ENCODE measurements around the gene RFX1. TPM values are rescaled to one million over a fixed set of nuclear protein-coding genes. Genes with fewer than 3 reads are reported as not detected.

Gene RFX1
- total RNA-seq, 2 experiments from 2014 or later: 9.9 to 11.4 TPM

- Mint-ChIP-seq H3K27me3 (no peaks in the 10 kb centered on the region), H3K4me3 (no peak overlapping the region), H3K4me1 (peaks cover 15% of the 10 kb centered on the region), H3K36me3 (peaks cover 25% of the 10 kb centered on the region), H3K9me3 (peaks cover 7% of the 10 kb centered on the region), H3K27ac (peak overlapping the region; percentile 54)
- DNase-seq: no peak
Observed at GRCh38 chr19:13993590-13994300, 12.4 kb downstream of the RFX1 start.

- DNase-seq: no peak
- H3K9me3 Mint-ChIP-seq: no peaks in the 10 kb centered on the region
- H3K36me3 Mint-ChIP-seq: peaks cover 17% of the 10 kb centered on the region
- no peak overlapping the region for H3K4me3 Mint-ChIP-seq
- peaks cover 26% of the 10 kb centered on the region for H3K4me1 Mint-ChIP-seq
- H3K27me3 Mint-ChIP-seq: no peaks in the 10 kb centered on the region
- no peak overlapping the region for H3K27ac Mint-ChIP-seq
Observed at GRCh38 chr19:13992025-13992424, 14.1 kb downstream of the RFX1 start.

GRCh38 chr19:13990085-13990484 is 16.0 kb downstream of the RFX1 start:
- DNase-seq: no peak
- H3K4me1 Mint-ChIP-seq: peaks cover 41% of the 10 kb centered on the region
- peaks cover 19% of the 10 kb centered on the region for H3K36me3 Mint-ChIP-seq
- no peaks in the 10 kb centered on the region for H3K27me3 Mint-ChIP-seq
- H3K4me3 Mint-ChIP-seq: no peak overlapping the region
- peak overlapping the region; percentile 6 for H3K27ac Mint-ChIP-seq
- no peaks in the 10 kb centered on the region for H3K9me3 Mint-ChIP-seq

- Mint-ChIP-seq H3K9me3 (no peaks in the 10 kb centered on the region), H3K27me3 (no peaks in the 10 kb centered on the region), H3K4me3 (no peak overlapping the region), H3K36me3 (peaks cover 19% of the 10 kb centered on the region), H3K4me1 (peaks cover 43% of the 10 kb centered on the region), H3K27ac (no peak overlapping the region)
- no peak for DNase-seq
Observed at GRCh38 chr19:13989487-13989886, 16.6 kb downstream of the RFX1 start.

- Mint-ChIP-seq H3K36me3 (peaks cover 19% of the 10 kb centered on the region), H3K4me3 (peak overlapping the region; percentile 69), H3K27ac (peak overlapping the region; percentile 97), H3K9me3 (no peaks in the 10 kb centered on the region), H3K27me3 (no peaks in the 10 kb centered on the region), H3K4me1 (peaks cover 52% of the 10 kb centered on the region)
- no peak for DNase-seq
Observed at GRCh38 chr19:13987101-13987890, 18.8 kb downstream of the RFX1 start.

- DNase-seq: peak; percentile 99
- H3K4me3 Mint-ChIP-seq: peak overlapping the region; percentile 69
- H3K27me3 Mint-ChIP-seq: no peaks in the 10 kb centered on the region
- H3K36me3 Mint-ChIP-seq: peaks cover 16% of the 10 kb centered on the region
- peaks cover 57% of the 10 kb centered on the region for H3K4me1 Mint-ChIP-seq
- H3K9me3 Mint-ChIP-seq: no peaks in the 10 kb centered on the region
- peak overlapping the region; percentile 97 for H3K27ac Mint-ChIP-seq
Observed at GRCh38 chr19:13986348-13986904, 19.7 kb downstream of the RFX1 start.

- Mint-ChIP-seq H3K4me3 (peak overlapping the region; percentile 37), H3K9me3 (no peaks in the 10 kb centered on the region), H3K27me3 (no peaks in the 10 kb centered on the region), H3K4me1 (peaks cover 61% of the 10 kb centered on the region), H3K36me3 (peaks cover 13% of the 10 kb centered on the region), H3K27ac (peak overlapping the region; percentile 97)
- DNase-seq: no peak
Observed at GRCh38 chr19:13985771-13986347, 20.3 kb downstream of the RFX1 start.

GRCh38 chr19:13984875-13985741 is 21.0 kb downstream of the RFX1 start:
- Mint-ChIP-seq H3K4me3 (peak overlapping the region; percentile 37), H3K27me3 (no peaks in the 10 kb centered on the region)

GRCh38 chr19:13984186-13984585 is 21.9 kb downstream of the RFX1 start:
- Mint-ChIP-seq H3K9me3 (no peaks in the 10 kb centered on the region), H3K4me1 (peaks cover 57% of the 10 kb centered on the region), H3K27ac (no peak overlapping the region), H3K36me3 (peaks cover 12% of the 10 kb centered on the region), H3K4me3 (no peak overlapping the region), H3K27me3 (no peaks in the 10 kb centered on the region)
- DNase-seq: no peak

More at GRCh38 chr19:13984875-13985741, 21.0 kb downstream of the RFX1 start:
- H3K36me3 Mint-ChIP-seq: peaks cover 12% of the 10 kb centered on the region
- DNase-seq: no peak
- peak overlapping the region; percentile 97 for H3K27ac Mint-ChIP-seq
- peaks cover 61% of the 10 kb centered on the region for H3K4me1 Mint-ChIP-seq
- no peaks in the 10 kb centered on the region for H3K9me3 Mint-ChIP-seq

- Mint-ChIP-seq H3K27me3 (no peaks in the 10 kb centered on the region), H3K27ac (peak overlapping the region; percentile 48), H3K4me3 (peak overlapping the region; percentile 22), H3K36me3 (peaks cover 5% of the 10 kb centered on the region), H3K9me3 (no peaks in the 10 kb centered on the region), H3K4me1 (peaks cover 53% of the 10 kb centered on the region)
- no peak for DNase-seq
Observed at GRCh38 chr19:13983213-13983889, 22.8 kb downstream of the RFX1 start.

GRCh38 chr19:13982773-13983172 is 23.3 kb downstream of the RFX1 start:
- Mint-ChIP-seq H3K36me3 (peaks cover 5% of the 10 kb centered on the region), H3K27ac (no peak overlapping the region), H3K9me3 (no peaks in the 10 kb centered on the region), H3K4me3 (no peak overlapping the region), H3K27me3 (no peaks in the 10 kb centered on the region), H3K4me1 (peaks cover 53% of the 10 kb centered on the region)
- no peak for DNase-seq

- H3K27me3 Mint-ChIP-seq: no peaks in the 10 kb centered on the region
- H3K4me1 Mint-ChIP-seq: peaks cover 47% of the 10 kb centered on the region
- H3K4me3 Mint-ChIP-seq: no peak overlapping the region
- DNase-seq: no peak
- no peak overlapping the region for H3K27ac Mint-ChIP-seq
- no peaks in the 10 kb centered on the region for H3K9me3 Mint-ChIP-seq
- peaks cover 5% of the 10 kb centered on the region for H3K36me3 Mint-ChIP-seq
Observed at GRCh38 chr19:13981988-13982501, 24.1 kb downstream of the RFX1 start.

GRCh38 chr19:13981467-13981866 is 24.7 kb downstream of the RFX1 start:
- no peak overlapping the region for H3K27ac Mint-ChIP-seq
- H3K36me3 Mint-ChIP-seq: peaks cover 5% of the 10 kb centered on the region
- H3K4me3 Mint-ChIP-seq: no peak overlapping the region
- DNase-seq: no peak
- H3K4me1 Mint-ChIP-seq: peaks cover 43% of the 10 kb centered on the region
- no peaks in the 10 kb centered on the region for H3K9me3 Mint-ChIP-seq
- no peaks in the 10 kb centered on the region for H3K27me3 Mint-ChIP-seq

- H3K27ac Mint-ChIP-seq: no peak overlapping the region
- peaks cover 5% of the 10 kb centered on the region for H3K36me3 Mint-ChIP-seq
- no peak for DNase-seq
- H3K4me3 Mint-ChIP-seq: no peak overlapping the region
- H3K4me1 Mint-ChIP-seq: peaks cover 41% of the 10 kb centered on the region
- no peaks in the 10 kb centered on the region for H3K27me3 Mint-ChIP-seq
- H3K9me3 Mint-ChIP-seq: no peaks in the 10 kb centered on the region
Observed at GRCh38 chr19:13981021-13981420, 25.1 kb downstream of the RFX1 start.
